CD4-positive, alpha-beta T cell treated with Interleukin-6 at 100 ng/mL for 8 hours (primary cell): ENCODE data around the gene UNC13A.
"Not testable (repeated sequence)": the region's sequence is repeated elsewhere in the genome, so short reads cannot be mapped to it uniquely, and the experiment has no call there.

ENCODE experiments used
- DNase-seq: peaks from one replicate; pipeline ENCODE4 v3.0.0-alpha.2; 2020; ENCODE audit warnings: mixed read lengths, low spot score

The UNC13A gene

DNA sequence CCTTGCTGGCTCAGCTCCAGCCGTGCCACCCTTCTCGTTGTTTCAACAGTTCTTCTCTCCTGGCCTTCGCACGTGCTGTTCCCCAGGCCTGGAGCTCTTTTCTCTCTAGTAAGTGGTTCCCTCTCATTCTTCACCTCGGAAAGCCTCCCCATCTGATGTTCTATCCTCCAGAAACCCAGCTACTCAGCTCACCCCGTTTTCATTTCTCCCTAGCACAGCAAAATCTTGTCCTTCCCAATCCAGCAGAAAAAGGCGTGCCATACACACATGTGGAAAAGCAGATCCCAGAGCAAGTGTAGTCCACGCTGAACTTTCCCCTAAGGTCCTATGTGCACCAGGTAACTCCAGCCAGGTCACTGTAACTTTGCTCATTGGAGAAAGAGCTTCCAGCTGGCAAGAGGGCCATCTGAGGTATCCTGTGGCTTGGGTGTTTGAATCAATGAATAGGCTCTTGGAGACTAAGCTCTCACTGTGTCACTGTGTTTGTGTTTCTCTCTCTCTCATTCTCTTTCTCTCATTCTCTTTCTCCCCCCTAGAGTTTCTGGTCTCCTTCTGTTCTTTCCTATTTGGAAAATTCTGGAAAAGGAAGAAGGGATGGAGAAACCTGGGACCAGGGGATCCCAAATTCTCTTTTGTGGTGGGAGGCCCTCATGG lies 83.7 kb downstream of the UNC13A start:
- no peak for DNase-seq

DNA sequence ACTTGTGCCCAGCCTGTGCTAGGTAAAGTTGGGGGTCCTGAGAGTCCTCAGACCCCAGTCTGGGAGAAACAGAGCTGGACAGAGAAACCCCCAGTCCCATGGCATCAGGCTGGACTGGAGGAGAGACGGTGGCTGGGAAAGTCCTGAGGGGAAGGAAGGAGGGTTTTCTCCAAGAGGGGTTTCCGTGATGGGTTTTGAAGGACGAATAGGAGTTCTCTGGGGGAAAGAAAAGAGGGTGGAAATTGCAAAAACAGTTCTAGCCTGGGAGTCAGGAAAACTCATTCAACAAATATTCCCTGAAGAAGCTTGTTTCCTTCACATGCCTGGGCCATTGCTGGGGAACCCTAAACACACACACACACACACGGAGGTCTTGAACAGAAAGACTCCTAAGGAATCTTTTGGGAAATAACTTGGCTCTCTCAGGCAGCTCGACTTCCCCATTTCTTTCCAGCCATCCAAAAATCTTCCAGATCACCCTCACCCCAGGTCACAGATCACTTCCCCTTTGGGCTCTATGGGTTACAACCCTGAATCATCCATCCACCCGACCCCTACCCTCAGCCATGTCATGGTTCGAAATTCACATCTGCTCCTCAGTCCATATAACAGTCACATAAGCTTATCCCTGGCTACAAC lies 85.2 kb downstream of the UNC13A start:
- no peak for DNase-seq

DNA sequence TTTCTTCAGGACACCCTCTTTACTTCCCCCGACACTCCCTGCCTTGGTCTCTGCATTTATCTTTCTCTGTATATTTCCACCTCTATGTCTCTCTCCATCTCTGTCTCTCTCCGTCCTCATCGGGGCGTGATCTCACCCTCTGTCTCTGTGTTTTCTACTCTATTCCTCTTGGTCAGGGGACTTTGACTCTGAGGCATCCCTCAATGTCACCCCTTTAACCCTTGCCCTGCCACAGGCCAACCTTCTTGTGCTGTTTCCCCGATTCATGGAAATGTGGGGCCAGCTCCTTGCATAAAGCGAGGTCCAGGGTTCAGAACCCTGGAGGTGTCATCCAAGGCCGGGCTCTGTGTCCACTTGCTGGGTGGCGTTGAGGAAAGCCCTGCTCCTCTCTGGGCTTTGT lies 85.9 kb downstream of the UNC13A start:
- no peak for DNase-seq

GRCh38 chr19:17601683-17602082 lies 86.5 kb downstream of the UNC13A start:
- no peak for DNase-seq

DNA sequence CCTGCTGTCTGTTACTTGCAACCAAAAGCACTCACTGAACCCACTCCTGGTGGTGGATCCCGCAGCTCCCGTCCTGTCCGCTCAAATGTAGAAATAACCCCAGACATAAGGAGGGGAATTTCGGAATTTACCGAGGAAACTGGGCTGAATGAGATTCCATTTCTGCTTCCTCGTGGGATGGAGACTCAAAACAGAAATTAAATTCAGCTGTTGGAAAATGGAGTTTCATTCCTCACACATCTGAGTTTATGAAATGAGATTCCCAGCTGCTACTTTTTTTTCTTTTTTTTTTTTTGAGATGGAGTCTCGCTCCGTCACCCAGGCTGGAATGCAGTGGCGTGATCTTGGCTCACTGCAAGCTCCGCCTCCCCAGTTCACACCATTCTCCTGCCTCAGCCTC lies 88.4 kb downstream of the UNC13A start:
- DNase-seq = no peak

GRCh38 chr19:17598953-17599352 lies 89.2 kb downstream of the UNC13A start:
- no peak for DNase-seq

DNA sequence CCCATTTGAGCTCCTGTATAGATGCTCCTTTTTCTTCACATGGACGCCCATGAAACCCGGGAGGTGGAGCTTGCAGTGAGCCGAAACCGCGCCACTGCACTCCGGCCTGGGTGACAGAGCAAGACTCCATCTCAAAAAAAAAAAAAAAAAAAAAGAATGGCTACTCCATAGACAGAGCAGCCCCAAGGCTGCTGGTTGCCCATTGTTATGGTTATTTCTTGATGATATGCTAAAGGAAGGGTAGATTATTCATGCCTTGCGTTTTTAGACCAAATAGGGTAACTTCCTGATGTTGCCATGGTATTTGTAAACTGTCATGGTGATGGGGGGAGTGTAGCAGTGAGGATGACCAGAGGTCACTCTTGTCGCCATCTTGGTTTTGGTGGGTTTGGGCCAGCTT lies 90.1 kb downstream of the UNC13A start:
- not testable (repeated sequence) for DNase-seq

DNA sequence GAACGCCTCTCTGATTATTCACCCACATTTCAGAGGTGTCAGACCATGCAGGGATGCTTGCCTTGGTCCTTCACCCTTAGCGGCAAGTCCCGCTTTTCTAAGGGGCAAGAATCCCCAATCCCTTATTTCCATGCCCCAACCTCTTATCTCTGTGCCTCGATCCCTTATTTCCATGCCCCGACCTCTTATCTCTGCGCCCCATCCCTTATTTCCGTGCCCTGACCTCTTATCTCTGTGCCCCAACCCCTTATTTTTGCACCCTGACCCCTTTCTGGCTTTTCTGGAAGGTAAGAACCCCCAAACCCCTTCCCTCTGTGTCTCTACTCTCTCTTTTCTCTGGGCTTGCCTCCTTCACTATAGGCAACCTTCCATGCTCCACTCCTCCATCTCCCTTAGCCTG lies 93.9 kb downstream of the UNC13A start:
- not testable (repeated sequence) for DNase-seq

DNA sequence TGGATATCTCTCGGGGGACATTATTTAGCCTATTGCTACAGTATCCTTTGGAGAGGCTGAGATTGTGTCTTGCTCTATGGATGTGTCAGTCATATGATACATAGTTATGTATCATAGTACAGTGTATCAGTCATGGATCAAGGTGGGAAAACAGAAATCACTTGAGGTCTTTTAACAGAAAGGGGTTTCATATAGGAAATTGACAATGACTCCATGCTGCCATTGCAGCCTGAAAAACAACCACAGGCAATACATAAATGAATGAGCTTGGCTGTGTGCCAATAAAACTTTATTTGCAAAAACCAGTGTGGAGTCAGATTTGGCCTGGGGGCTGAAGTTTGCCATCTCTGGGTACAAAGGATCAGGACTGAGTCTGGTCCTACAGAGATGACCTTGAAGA lies 97.3 kb downstream of the UNC13A start:
- no peak for DNase-seq

GRCh38 chr19:17585395-17585794 lies 102.8 kb downstream of the UNC13A start:
- DNase-seq = not testable (repeated sequence)

DNA sequence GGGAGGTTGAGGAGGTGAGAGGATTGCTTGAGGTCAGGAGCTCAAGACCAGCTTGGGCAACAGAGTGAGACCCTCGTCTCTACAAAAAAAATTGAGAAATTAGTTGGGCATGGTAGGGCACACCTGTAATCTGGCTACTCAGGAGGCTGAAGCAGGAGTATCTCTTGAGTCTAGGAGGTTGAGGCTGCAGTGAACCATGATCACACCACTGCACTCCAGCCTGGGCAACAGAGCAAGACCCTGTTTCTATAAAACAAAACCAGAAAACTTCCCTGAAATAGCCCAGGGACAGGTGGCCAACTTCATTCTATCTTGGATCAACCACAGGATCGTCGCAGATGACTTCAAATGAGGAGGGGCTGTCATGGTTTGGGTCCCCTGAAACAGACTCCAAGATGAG lies 104.0 kb downstream of the UNC13A start:
- DNase-seq = no peak

DNA sequence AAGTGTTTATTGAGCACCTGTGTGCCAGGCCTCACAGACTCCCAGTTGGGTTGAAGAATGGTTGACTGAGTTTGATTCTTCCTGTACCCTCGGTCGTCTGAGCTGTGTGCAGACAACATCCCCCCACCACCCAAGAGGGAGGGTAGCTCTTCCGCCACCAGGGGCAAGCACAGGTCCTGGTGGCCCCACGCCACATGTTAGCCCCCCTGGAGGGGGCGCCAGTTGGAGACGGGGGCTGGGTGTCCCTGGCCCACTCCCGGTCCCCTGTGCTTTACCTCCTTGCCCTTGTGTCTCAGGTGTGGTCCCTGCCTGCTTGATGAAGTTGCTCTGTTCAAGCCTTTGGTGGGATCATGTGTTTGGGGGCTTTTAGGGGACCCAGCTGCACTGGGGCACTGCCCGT lies 105.5 kb downstream of the UNC13A start:
- no peak for DNase-seq

- no peak for DNase-seq
These were observed 106.8 kb downstream of the UNC13A start for GRCh38 chr19:17581211-17581874.

- DNase-seq = no peak
These were observed 107.5 kb downstream of the UNC13A start for GRCh38 chr19:17580470-17581144.

DNA sequence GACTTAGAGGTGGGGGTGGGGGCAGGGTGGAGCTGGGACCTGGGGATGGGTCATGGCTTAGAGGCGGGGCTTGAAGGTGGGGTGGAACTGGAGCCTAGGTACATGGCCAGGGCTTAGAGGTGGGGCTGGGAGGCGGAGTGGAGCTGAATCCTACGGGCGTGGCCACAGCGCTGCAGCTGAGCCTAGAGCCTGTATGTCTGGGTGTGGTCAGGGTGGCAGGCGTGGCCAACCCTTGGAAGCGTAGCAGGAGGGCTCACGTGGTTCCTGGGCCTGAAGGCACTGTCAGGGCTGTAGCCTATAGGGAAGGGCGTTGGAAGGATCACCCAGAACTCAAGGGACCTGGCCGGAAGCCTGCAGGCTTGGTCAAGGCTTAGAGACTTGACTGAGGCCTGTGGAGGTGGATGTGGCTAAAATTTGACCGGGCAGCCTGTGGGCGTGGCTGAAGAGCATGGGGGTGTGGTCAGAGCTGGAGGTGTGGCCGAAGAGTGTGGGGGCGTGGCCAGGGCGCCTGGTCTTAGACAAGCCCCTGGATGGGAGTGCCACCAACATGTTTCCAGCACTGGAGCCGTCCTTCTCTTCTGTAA lies 108.4 kb downstream of the UNC13A start:
- no peak for DNase-seq

GRCh38 chr19:17577457-17578097 lies 110.6 kb downstream of the UNC13A start:
- DNase-seq = no peak

- no peak for DNase-seq
These were observed 111.2 kb downstream of the UNC13A start for GRCh38 chr19:17576758-17577456.

DNA sequence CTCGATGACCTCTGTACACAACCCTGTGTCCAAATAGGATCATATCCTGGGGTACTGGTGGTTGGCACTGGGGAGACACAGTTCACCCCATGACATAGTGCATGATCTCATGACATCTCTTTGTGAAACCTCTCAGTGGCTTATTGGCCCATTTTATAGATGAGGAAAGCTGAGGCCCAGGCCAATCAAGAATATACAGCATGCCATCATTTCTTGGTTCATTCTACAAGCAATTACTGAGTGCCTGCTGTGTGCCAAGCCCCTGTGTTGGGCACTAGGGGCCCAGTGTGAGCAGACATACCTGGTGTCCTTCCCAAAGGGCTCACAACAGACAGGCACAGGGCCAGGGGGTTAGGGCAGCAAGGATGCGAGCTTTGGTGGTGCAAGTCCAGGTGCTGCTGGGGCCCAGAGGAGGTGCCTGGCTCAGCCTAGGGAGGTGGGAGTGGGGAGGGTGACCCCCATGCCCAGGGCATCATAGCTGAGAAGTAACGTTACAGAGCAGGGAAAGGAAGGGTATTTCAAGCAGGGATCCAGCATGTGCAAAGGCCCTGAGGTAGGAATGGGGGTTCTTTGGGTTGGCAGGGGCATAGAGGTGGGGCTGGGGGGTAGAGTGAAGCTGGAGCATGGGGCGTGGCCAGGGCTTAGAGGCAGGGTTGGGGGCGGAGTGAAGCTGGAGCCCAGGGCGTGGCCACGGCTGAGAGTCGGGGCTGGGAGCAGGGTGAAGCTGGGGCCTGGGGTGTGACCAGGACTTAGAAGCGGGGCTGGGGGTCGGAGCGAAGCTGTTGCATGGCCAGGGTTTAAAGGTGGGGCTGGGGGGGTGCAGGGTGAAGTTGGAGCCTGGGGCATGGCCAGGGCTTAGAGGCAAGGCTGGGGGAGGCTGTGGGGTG lies 112.0 kb downstream of the UNC13A start:
- no peak for DNase-seq

DNA sequence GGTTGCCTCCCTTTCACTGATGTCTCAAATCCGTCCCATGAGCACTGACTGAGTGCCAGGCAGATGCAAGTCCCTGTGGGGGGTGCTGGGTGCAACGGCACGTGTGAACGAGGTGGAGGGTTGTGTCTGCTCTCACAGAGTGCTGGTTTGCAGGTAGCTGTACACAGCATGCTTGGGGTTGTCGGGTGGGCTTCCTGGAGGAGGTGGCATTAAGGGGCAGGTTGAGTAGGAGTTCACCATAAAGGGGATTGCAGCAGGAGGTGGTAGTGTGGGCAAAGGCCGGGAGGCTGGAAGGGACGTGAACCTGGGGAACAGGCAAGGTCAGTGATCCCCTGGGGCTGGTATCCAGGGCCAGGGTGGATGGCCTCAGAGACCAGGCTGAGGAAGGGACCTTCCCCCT lies 115.5 kb downstream of the UNC13A start:
- DNase-seq = no peak

- no peak for DNase-seq
These were observed 117.4 kb downstream of the UNC13A start for GRCh38 chr19:17570791-17571190.
